Stimulated activated naive CD8-positive, alpha-beta T cell treated with anti-CD3 and anti-CD28 coated beads, Interleukin-15, Interleukin-2, amounts not matched to agents 100 ng/mL and 50 ng/mL, for 24 hours (primary cell): ENCODE data around the gene PBX3.

ENCODE experiments used
- H3K27ac Mint-ChIP-seq: one replicate; pipeline ENCODE4 v1.8.0; 2021; ENCODE audit warnings: mild to moderate bottlenecking, mixed read lengths
- H3K27me3 Mint-ChIP-seq: one replicate; pipeline ENCODE4 v1.8.0; 2021; ENCODE audit warnings: mixed read lengths
- H3K36me3 Mint-ChIP-seq: one replicate; pipeline ENCODE4 v1.8.0; 2021; ENCODE audit warnings: low read depth, mixed read lengths
- H3K4me1 Mint-ChIP-seq: one replicate; pipeline ENCODE4 v1.8.0; 2021; ENCODE audit warnings: low read depth, mixed read lengths
- H3K4me3 Mint-ChIP-seq: one replicate; pipeline ENCODE4 v1.8.0; 2021; ENCODE audit warnings: mild to moderate bottlenecking, mixed read lengths
- H3K9me3 Mint-ChIP-seq: one replicate; pipeline ENCODE4 v1.8.0; 2021; ENCODE audit warnings: mixed read lengths

Gene PBX3

GRCh38 chr9:125843646-125844045 is 96.5 kb downstream of the PBX3 start:
- no peaks in the 10 kb centered on the region for H3K27me3 Mint-ChIP-seq
- H3K9me3 Mint-ChIP-seq, result no peaks in the 10 kb centered on the region
- peaks cover 11% of the 10 kb centered on the region for H3K36me3 Mint-ChIP-seq
- H3K4me3 Mint-ChIP-seq, result no peak overlapping the region
- no peak overlapping the region for H3K27ac Mint-ChIP-seq
- peaks cover 15% of the 10 kb centered on the region for H3K4me1 Mint-ChIP-seq

- H3K27me3 Mint-ChIP-seq, result no peaks in the 10 kb centered on the region
- no peak overlapping the region for H3K27ac Mint-ChIP-seq
- peaks cover 11% of the 10 kb centered on the region for H3K36me3 Mint-ChIP-seq
- no peak overlapping the region for H3K4me3 Mint-ChIP-seq
- H3K4me1 Mint-ChIP-seq, result peaks cover 11% of the 10 kb centered on the region
- H3K9me3 Mint-ChIP-seq, result no peaks in the 10 kb centered on the region
Observed at GRCh38 chr9:125844611-125845010, 97.4 kb downstream of the PBX3 start.

GRCh38 chr9:125845271-125845808 is 98.2 kb downstream of the PBX3 start:
- Mint-ChIP-seq H3K4me1 (peaks cover 11% of the 10 kb centered on the region), H3K36me3 (peaks cover 11% of the 10 kb centered on the region), H3K9me3 (no peaks in the 10 kb centered on the region), H3K27ac (no peak overlapping the region), H3K4me3 (no peak overlapping the region), H3K27me3 (no peaks in the 10 kb centered on the region)

GRCh38 chr9:125847735-125848134 is 100.6 kb downstream of the PBX3 start:
- Mint-ChIP-seq H3K4me3 (no peak overlapping the region), H3K27me3 (no peaks in the 10 kb centered on the region), H3K4me1 (peaks cover 4% of the 10 kb centered on the region), H3K27ac (no peak overlapping the region), H3K9me3 (no peaks in the 10 kb centered on the region), H3K36me3 (peaks cover 11% of the 10 kb centered on the region)

GRCh38 chr9:125850106-125850632 is 103.0 kb downstream of the PBX3 start:
- Mint-ChIP-seq H3K4me1 (peaks cover 9% of the 10 kb centered on the region), H3K9me3 (no peaks in the 10 kb centered on the region), H3K27ac (no peak overlapping the region), H3K4me3 (no peak overlapping the region), H3K27me3 (no peaks in the 10 kb centered on the region), H3K36me3 (peaks cover 7% of the 10 kb centered on the region)

- Mint-ChIP-seq H3K27ac (no peak overlapping the region), H3K4me1 (peaks cover 13% of the 10 kb centered on the region), H3K27me3 (no peaks in the 10 kb centered on the region), H3K9me3 (no peaks in the 10 kb centered on the region), H3K4me3 (no peak overlapping the region), H3K36me3 (peaks cover 7% of the 10 kb centered on the region)
Observed at GRCh38 chr9:125850763-125851162, 103.6 kb downstream of the PBX3 start.

- no peak overlapping the region for H3K27ac Mint-ChIP-seq
- no peaks in the 10 kb centered on the region for H3K27me3 Mint-ChIP-seq
- H3K4me3 Mint-ChIP-seq, result no peak overlapping the region
- no peaks in the 10 kb centered on the region for H3K9me3 Mint-ChIP-seq
- peaks cover 13% of the 10 kb centered on the region for H3K4me1 Mint-ChIP-seq
- peaks cover under 1% of the 10 kb centered on the region for H3K36me3 Mint-ChIP-seq
Observed at GRCh38 chr9:125851979-125852378, 104.8 kb downstream of the PBX3 start.

GRCh38 chr9:125852386-125852785 is 105.2 kb downstream of the PBX3 start:
- H3K4me3 Mint-ChIP-seq, result no peak overlapping the region
- H3K36me3 Mint-ChIP-seq, result no peaks in the 10 kb centered on the region
- no peaks in the 10 kb centered on the region for H3K27me3 Mint-ChIP-seq
- no peaks in the 10 kb centered on the region for H3K9me3 Mint-ChIP-seq
- no peak overlapping the region for H3K27ac Mint-ChIP-seq
- H3K4me1 Mint-ChIP-seq, result peaks cover 13% of the 10 kb centered on the region

- peaks cover 21% of the 10 kb centered on the region for H3K4me1 Mint-ChIP-seq
- H3K27me3 Mint-ChIP-seq, result no peaks in the 10 kb centered on the region
- H3K9me3 Mint-ChIP-seq, result no peaks in the 10 kb centered on the region
- H3K27ac Mint-ChIP-seq, result no peak overlapping the region
- no peak overlapping the region for H3K4me3 Mint-ChIP-seq
- no peaks in the 10 kb centered on the region for H3K36me3 Mint-ChIP-seq
Observed at GRCh38 chr9:125854553-125855275, 107.5 kb downstream of the PBX3 start.

GRCh38 chr9:125856331-125856730 is 109.2 kb downstream of the PBX3 start:
- Mint-ChIP-seq H3K27ac (no peak overlapping the region), H3K9me3 (no peaks in the 10 kb centered on the region), H3K4me1 (peaks cover 27% of the 10 kb centered on the region), H3K4me3 (no peak overlapping the region), H3K27me3 (no peaks in the 10 kb centered on the region), H3K36me3 (no peaks in the 10 kb centered on the region)

- Mint-ChIP-seq H3K9me3 (no peaks in the 10 kb centered on the region), H3K36me3 (peaks cover 8% of the 10 kb centered on the region), H3K27me3 (no peaks in the 10 kb centered on the region), H3K4me3 (no peak overlapping the region), H3K4me1 (peaks cover 19% of the 10 kb centered on the region), H3K27ac (no peak overlapping the region)
Observed at GRCh38 chr9:125861405-125862058, 114.4 kb downstream of the PBX3 start.

- no peaks in the 10 kb centered on the region for H3K27me3 Mint-ChIP-seq
- peaks cover 19% of the 10 kb centered on the region for H3K4me1 Mint-ChIP-seq
- no peak overlapping the region for H3K27ac Mint-ChIP-seq
- peaks cover 8% of the 10 kb centered on the region for H3K36me3 Mint-ChIP-seq
- H3K4me3 Mint-ChIP-seq, result no peak overlapping the region
- no peaks in the 10 kb centered on the region for H3K9me3 Mint-ChIP-seq
Observed at GRCh38 chr9:125863923-125864322, 116.8 kb downstream of the PBX3 start.

GRCh38 chr9:125867751-125868415 is 120.7 kb downstream of the PBX3 start:
- Mint-ChIP-seq H3K4me3 (no peak overlapping the region), H3K36me3 (no peaks in the 10 kb centered on the region), H3K4me1 (no peaks in the 10 kb centered on the region), H3K9me3 (no peaks in the 10 kb centered on the region), H3K27ac (no peak overlapping the region), H3K27me3 (no peaks in the 10 kb centered on the region)

GRCh38 chr9:125878164-125878631 is 131.0 kb downstream of the PBX3 start:
- H3K9me3 Mint-ChIP-seq, result no peaks in the 10 kb centered on the region
- no peak overlapping the region for H3K4me3 Mint-ChIP-seq
- no peaks in the 10 kb centered on the region for H3K4me1 Mint-ChIP-seq
- H3K27ac Mint-ChIP-seq, result no peak overlapping the region
- no peaks in the 10 kb centered on the region for H3K36me3 Mint-ChIP-seq
- no peaks in the 10 kb centered on the region for H3K27me3 Mint-ChIP-seq

- no peak overlapping the region for H3K27ac Mint-ChIP-seq
- no peaks in the 10 kb centered on the region for H3K36me3 Mint-ChIP-seq
- H3K4me1 Mint-ChIP-seq, result no peaks in the 10 kb centered on the region
- H3K27me3 Mint-ChIP-seq, result no peaks in the 10 kb centered on the region
- H3K9me3 Mint-ChIP-seq, result no peaks in the 10 kb centered on the region
- no peak overlapping the region for H3K4me3 Mint-ChIP-seq
Observed at GRCh38 chr9:125881042-125881441, 133.9 kb downstream of the PBX3 start.
